NOMO-1 treated with DMSO at 0.1 percent for 48 hours (cell line): ENCODE results near the gene CSF1.
A peak's percentile ranks its signal among the peaks of the same experiment; 100 is the strongest.
"Not testable (repeated sequence)": the region's sequence is repeated elsewhere in the genome, so short reads cannot be mapped to it uniquely, and the experiment has no call there.

ENCODE experiments used
- DNase-seq: peaks from one replicate; lab custom pipeline; 2025; ENCODE audit not compliant: unreplicated experiment; lab: John Stamatoyannopoulos, UW

CSF1 gene

DNA sequence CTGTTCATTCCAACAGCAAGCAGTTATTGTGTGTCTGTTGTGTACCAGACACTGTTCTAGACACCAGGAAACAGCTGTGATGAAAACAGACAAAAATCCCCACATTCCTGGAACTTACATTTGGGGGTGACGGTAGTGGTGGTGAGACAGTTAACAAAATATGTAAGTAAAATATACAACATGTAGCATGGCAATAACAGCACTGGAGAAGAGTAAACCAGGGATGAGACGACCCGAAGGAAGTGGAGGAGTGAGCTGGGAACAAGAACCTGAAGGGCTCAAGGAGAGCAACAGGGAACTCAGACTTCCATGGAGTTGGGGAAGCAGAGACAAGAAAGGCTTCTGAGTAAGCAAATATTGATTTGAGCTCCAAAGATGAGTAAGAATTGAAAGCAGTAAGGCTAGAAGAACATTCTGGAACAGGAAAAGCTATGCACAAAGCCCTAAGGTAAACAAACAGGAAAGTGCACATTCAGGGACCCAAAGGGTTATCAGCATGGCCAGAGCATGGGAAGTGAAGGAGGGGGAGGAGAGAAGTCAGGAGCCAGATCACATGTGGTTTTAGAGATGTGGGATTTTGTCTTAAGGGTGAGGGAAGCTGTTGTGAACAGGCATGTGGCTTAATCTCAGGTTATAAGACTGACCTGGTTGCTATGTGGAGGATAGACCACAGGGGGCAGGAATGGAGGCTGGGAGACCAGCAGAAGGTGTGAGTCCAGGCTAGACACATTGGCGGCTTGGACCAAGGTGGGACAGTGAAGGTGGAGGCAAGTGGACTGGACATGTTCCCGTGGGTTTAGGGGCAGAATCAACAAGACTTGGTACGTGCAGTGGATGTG lies 7.3 kb downstream of the CSF1 start:
- DNase-seq = no peak

DNA sequence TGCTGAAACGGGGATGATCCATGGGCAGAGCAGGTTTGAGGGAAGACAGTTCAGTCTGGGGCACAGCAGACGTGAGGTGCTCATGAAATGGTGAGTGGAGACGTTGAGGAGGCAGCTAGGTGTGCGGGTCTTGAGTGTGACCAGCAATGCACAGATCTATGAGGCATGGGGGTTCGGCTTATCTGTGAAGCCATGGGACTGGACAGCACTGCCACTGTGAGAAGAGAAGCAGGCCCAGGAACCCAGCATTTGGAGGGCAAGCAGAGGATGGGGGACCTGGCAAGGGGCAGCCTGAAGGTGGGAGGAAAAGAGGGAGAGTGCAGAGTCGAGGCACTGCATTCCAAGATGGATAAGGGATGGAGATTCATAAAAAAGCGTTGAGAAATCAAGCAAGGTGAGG lies 8.0 kb downstream of the CSF1 start:
- no peak for DNase-seq

DNA sequence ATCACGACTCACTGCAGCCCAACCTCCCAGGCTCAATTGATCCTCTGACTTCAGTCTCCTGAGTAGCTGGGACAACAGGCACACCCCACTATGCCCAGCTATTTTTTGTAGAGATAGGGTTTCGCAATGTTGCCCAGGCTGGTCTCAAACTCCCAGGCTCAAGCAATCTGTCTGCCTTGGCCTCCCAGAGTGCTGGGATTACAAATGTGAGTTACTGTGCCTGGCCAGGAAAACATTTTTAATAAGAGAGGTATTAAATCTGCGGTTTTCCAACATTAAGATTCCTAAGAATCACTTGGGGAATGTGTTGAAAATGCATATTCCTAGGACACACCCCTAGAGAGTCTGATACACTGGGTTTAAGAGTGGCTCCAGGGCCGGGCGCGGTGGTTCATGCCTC lies 8.7 kb downstream of the CSF1 start:
- no peak for DNase-seq

DNA sequence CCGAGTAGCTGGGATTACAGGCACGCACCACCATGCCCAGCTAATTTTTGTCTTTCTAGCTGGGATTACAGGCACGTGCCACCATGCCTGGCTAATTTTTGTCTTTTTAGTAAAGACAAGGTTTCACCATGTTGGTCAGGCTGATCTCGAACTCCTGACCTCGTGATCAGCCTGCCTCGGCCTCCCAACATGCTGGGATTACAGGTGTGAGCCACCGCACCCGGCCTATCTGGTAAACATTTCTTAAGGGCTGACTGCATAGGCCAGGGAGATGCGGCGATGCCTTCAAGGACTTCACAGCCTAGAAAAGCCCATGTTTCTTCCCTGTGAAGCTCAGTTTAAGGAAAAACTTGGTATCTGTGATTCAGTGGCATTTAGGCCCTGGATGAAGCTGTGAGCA lies 9.7 kb downstream of the CSF1 start:
- DNase-seq = not testable (repeated sequence)

DNA sequence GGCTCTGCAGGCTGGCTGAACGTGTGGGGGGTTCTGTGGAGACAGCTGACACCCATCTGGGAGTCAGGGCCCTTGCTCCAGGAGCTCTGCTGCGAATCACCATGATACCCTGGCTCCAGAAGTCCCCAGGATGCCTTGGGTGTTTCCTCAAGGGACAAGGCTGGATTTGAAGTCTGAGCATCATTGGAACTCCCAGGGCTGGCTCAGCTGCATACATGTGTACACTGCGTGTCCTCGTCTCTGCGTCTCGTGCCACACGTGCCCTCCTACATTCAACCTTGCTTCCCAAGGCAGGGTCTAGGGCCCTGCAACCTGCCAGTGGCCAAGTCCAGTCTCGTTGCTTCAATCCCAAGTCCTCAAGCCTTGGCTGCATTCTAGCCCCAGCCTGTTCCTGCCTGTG lies 11.7 kb downstream of the CSF1 start:
- DNase-seq = no peak

DNA sequence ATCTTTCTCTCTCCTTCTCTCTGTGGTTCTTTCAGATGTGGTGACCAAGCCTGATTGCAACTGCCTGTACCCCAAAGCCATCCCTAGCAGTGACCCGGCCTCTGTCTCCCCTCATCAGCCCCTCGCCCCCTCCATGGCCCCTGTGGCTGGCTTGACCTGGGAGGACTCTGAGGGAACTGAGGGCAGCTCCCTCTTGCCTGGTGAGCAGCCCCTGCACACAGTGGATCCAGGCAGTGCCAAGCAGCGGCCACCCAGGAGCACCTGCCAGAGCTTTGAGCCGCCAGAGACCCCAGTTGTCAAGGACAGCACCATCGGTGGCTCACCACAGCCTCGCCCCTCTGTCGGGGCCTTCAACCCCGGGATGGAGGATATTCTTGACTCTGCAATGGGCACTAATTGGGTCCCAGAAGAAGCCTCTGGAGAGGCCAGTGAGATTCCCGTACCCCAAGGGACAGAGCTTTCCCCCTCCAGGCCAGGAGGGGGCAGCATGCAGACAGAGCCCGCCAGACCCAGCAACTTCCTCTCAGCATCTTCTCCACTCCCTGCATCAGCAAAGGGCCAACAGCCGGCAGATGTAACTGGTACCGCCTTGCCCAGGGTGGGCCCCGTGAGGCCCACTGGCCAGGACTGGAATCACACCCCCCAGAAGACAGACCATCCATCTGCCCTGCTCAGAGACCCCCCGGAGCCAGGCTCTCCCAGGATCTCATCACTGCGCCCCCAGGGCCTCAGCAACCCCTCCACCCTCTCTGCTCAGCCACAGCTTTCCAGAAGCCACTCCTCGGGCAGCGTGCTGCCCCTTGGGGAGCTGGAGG lies 12.7 kb downstream of the CSF1 start:
- peak; percentile 8 for DNase-seq

DNA sequence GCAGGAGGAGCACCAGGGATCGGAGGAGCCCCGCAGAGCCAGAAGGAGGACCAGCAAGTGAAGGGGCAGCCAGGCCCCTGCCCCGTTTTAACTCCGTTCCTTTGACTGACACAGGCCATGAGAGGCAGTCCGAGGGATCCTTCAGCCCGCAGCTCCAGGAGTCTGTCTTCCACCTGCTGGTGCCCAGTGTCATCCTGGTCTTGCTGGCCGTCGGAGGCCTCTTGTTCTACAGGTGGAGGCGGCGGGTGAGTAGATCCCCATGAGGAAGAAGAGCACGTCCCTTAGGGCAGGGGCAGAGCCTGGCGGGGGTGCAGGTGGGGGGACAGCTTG lies 13.3 kb downstream of the CSF1 start:
- no peak for DNase-seq

DNA sequence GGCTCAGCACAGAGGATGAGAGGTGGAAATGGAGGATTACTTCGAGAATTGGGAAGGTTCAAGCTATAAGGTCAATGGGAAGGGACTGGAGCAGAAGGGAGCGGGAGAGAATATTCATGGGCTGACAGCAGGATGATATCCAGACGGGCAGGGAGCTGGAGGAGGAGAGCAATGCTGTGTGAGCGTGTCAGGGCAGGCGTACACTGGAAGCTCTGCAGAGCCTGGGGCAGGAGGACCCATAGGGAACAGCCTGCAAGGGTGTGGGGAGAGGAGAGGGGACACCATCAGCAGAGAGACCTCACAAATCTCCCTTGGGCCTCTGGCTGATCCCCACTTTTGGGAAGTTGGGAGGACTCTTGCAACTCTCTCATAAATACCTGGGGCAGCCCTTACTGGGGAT lies 13.7 kb downstream of the CSF1 start:
- DNase-seq = no peak

DNA sequence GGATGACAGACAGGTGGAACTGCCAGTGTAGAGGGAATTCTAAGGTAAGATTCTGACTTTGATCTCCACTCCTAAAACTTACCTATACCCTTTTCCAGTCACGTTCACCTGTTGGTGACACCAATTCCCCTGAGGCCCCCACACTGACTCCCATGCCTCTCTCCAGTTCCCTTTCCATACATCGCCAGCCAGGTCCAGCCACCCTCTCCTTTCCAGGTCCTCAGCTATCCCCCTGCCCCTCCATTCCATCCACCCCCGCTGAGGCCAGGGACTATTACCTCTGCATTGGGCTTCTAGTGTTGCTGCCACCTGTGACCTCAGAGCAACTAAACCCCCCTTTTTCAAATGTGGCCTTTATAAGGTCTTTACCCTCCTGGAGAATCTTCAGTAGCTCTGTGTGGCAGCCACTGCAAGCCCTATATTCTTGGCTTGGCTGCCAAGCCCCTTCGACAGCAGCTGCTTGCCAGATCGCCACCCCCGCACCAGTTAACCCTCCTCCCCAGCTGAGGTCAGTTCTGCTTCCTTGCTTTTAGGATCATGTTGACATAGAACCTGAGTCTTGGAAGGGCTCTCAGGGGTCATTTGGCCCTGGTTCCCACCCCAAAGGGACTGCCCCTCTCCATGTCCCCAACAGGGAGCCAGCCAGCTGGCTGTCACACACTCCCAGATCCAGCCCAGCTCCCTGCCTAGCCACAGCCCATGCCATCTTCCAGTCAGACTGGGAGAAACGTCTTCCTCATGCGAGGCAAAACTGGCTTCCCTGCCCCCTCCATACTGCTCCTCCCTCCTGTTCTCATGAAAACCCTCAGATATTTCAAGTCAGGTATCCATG lies 14.7 kb downstream of the CSF1 start:
- DNase-seq = no peak

DNA sequence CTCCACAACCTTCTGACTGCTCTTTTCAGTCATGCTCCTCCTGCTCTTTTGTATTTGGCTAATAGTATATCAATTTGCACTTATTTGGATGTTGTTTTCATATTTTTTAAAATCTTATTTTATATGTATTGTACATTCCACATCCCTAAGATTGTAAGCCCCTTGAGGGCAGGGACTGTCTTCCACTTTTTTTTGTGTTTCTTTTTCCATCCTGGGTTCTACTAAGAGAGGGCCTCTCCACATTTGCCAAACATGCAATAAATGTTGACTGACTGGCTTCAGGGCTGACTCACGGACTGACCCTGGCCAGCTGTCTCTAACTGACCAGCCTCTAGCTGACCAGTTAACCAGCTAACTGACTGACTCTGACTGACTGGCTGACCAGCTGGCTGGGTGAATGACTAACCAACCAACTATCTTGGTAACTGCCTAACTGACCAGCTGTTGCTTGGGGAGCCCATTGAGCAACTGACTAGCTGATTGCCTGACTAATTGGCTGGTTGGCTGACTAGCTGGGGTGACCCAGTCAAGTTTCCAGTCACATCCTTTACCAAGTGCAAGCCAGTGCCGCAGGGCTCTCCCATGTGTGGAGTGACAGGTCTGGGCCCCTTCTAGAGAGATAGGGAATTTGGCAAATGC lies 16.1 kb downstream of the CSF1 start:
- DNase-seq = no peak

DNA sequence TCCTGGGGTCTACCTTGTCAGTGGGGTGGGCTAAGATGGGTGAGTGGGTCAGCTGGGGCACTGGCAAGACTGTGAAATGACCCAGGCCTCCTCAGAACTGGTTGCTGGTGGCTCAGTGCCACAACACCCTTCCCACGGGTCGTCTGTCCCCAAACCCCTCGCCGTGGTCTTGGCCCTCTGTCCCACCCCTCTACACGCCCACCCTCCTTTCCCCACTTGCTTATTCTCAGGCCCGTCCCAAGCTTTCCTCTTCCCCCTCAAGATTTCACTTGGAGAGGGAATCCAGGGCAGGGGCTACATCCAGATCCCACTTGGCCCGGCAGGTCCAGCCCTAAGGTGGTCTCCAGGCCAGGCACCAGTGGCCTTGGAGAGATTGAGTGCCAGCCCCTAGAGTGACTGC lies 16.7 kb downstream of the CSF1 start:
- no peak for DNase-seq

DNA sequence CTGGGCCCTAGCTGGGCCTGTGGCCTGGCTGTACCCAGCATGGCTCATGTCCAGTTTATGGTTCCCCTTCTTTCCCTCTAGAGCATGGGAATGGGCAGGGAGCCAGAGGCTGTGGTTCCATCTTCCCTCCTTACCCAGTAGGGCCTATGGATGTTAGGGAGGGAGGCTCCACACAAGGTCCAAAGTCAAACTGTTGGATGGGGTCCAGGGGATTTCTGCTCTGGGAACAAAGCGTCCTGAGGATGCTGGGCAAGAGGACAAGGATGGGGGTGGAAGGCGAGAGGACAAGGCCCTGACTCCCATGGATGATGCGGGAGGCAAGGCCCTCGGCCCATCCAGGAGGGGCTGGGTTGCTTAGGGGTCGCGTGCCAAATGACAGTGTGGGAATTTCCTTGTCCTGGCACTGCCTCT lies 17.3 kb downstream of the CSF1 start:
- DNase-seq = no peak

DNA sequence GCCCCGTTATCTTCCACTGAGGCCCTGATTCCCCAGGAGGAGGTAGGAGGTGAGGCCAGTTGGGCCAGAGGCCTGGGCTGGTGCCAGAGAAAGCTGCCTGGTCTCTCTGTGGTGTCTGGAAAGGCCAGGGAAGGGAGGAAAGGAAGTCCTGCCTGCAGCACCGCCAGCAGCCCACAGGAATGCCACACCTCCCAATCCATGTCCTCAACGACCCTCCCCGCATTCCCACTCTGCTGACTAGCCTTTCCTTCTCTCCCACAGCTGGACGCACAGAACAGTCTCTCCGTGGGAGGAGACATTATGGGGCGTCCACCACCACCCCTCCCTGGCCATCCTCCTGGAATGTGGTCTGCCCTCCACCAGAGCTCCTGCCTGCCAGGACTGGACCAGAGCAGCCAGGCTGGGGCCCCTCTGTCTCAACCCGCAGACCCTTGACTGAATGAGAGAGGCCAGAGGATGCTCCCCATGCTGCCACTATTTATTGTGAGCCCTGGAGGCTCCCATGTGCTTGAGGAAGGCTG lies 18.0 kb downstream of the CSF1 start:
- no peak for DNase-seq

DNA sequence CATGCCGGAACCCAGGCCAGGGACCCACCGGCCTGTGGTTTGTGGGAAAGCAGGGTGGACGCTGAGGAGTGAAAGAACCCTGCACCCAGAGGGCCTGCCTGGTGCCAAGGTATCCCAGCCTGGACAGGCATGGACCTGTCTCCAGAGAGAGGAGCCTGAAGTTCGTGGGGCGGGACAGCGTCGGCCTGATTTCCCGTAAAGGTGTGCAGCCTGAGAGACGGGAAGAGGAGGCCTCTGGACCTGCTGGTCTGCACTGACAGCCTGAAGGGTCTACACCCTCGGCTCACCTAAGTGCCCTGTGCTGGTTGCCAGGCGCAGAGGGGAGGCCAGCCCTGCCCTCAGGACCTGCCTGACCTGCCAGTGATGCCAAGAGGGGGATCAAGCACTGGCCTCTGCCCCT lies 18.5 kb downstream of the CSF1 start:
- DNase-seq = no peak

DNA sequence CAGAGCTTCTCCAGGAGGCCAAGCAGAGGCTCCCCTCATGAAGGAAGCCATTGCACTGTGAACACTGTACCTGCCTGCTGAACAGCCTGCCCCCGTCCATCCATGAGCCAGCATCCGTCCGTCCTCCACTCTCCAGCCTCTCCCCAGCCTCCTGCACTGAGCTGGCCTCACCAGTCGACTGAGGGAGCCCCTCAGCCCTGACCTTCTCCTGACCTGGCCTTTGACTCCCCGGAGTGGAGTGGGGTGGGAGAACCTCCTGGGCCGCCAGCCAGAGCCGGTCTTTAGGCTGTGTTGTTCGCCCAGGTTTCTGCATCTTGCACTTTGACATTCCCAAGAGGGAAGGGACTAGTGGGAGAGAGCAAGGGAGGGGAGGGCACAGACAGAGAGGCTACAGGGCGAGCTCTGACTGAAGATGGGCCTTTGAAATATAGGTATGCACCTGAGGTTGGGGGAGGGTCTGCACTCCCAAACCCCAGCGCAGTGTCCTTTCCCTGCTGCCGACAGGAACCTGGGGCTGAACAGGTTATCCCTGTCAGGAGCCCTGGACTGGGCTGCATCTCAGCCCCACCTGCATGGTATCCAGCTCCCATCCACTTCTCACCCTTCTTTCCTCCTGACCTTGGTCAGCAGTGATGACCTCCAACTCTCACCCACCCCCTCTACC lies 19.1 kb downstream of the CSF1 start:
- no peak for DNase-seq

DNA sequence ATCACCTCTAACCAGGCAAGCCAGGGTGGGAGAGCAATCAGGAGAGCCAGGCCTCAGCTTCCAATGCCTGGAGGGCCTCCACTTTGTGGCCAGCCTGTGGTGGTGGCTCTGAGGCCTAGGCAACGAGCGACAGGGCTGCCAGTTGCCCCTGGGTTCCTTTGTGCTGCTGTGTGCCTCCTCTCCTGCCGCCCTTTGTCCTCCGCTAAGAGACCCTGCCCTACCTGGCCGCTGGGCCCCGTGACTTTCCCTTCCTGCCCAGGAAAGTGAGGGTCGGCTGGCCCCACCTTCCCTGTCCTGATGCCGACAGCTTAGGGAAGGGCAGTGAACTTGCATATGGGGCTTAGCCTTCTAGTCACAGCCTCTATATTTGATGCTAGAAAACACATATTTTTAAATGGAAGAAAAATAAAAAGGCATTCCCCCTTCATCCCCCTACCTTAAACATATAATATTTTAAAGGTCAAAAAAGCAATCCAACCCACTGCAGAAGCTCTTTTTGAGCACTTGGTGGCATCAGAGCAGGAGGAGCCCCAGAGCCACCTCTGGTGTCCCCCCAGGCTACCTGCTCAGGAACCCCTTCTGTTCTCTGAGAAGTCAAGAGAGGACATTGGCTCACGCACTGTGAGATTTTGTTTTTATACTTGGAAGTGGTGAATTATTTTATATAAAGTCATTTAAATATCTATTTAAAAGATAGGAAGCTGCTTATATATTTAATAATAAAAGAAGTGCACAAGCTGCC lies 19.8 kb downstream of the CSF1 start:
- DNase-seq = no peak

DNA sequence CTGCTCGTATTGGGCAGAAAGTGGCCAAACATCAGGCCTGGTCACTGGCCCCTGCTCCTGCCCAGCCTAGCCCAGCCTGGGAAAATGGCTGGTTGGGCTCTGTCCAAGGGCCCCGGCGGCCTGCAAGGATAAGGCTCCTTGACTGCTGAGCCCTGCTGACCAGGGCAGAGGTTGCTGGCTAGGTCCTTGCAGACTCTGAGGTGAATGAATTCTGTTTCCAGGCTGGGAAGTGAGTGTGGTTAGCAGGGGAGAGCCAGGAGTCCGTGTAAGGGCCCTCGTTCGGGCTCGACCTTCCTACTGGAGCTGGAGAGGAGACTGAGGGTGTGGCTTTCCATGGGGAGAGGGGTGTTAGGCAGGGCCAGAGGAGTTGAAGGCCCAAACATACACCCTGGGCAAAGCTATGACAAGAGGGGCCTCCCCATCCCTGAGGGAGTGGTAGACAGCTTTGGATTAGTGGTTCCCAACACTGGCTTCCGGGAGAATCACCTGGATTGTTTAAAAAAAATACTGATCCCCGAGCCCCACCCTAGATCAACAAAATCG lies 20.6 kb downstream of the CSF1 start:
- DNase-seq = no peak

DNA sequence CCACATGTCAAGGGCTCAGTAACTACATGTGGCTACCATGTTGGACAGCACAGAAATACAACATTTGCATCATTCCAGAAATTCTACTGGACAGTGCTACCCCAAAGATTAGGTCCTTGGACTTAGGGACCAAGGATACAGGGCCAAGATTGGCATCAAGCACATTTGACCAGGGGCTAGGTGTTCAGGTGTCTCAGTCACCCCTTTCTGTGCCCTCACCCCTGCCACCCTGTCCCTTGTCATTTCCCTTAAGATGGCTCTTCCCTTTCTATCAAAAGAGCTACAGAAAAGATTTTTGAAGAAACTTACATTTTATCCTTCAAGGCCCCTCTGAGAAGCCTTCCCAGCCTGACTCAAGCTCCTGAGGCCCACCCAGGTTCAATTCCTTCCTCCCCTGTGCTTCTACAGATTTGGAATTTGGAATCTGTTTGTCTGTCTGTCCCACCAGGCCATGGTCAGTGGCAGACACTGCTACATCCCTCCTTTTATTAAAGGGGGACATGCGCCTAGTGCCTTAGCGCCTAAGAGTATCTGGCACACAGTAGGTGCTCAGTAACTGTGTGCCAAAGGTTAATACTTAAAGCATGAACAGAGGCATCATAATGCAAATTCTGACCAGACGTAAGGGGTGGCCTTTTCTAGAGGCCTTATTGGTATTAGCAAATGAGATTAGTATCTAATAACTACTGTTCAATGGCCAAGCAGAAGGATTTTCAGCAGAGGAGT lies 21.4 kb downstream of the CSF1 start:
- DNase-seq = no peak

DNA sequence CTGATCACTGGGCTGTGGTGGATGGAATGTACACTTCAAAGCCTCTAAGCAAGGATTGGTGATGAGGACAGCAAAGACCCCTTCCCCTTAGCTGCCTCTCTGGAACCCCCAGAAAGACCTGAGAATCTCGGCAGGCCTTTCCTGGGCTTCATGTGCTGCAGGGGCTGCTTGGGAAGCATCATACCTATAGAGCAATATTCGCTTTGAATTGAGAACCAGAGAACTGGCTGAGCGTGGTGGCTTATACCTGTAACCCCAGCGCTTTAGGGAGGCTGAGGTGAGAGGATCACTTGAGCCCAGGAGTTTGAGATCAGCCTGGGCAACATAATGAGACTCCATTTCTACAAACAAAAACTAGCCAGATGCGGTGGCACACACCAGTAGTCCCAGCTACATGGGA lies 22.0 kb downstream of the CSF1 start:
- DNase-seq = no peak
